PFSK-1 (cell line): ENCODE data around the gene EPHA6.

Experiments used
- FOXP2 ChIP-seq: optimal IDR thresholded peaks from 2 replicates; pipeline ENCODE3; 2011; ENCODE audit warnings: borderline replicate concordance, control low read depth, inconsistent platforms; ENCODE audit not compliant: insufficient read depth; ENCODE audit errors: extremely low read length, extremely low read depth
- POLR2AphosphoS5 ChIP-seq: IDR thresholded peaks from 2 replicates; pipeline ENCODE4 v1.6.1; 2012; ENCODE audit warnings: low read depth, mild to moderate bottlenecking, control low read depth, low read length, moderate library complexity
- REST ChIP-seq, 2 experiments: IDR thresholded peaks; 2 replicates each; pipeline versions ENCODE4 v1.6.1 to v1.8.0; 2011 to 2012; ENCODE audit warnings: low read depth in 2 of 2, low read length in 2 of 2, control low read depth in 1 of 2, inconsistent platforms in 1 of 2, mild to moderate bottlenecking in 1 of 2, moderate library complexity in 1 of 2; ENCODE audit not compliant: insufficient read depth in 1 of 2
- SIN3A ChIP-seq: IDR thresholded peaks from 2 replicates; pipeline ENCODE4 v1.6.1; 2012; ENCODE audit warnings: mild to moderate bottlenecking, low read length, moderate library complexity, borderline replicate concordance; ENCODE audit not compliant: insufficient read depth
- TAF1 ChIP-seq: IDR thresholded peaks from 2 replicates; pipeline ENCODE4 v1.6.1; 2012; ENCODE audit warnings: low read length, control low read depth, borderline replicate concordance; ENCODE audit not compliant: insufficient read depth

Gene EPHA6

DNA sequence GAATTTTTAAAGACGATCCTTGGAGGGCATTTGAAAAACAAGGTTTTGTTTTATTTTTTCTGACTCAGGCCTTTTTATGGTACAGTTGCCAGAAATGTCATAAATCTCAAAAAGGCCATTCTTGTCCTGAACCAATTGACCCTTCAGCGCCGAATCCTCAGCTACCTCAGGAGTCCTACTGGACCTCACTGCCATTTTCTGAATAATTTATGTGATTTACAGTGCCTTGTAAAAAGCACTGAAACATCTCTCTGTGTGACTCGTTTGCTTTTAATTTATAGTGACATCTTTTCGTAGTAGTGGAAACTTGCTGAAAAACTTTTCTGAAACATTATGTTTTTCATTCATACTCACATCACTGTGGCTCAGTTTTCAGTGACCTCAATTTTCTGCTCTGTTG, 878.0 kb downstream of the EPHA6 start:
- TF ChIP-seq POLR2AphosphoS5 (no peak), SIN3A (no peak), TAF1 (no peak), FOXP2 (no peak), REST (IDR thresholded peaks at IDR 0.05; ENCODE audit: insufficient read depth in 1 of 2, low read depth in 2 of 2, low read length in 2 of 2) (no peak)

DNA sequence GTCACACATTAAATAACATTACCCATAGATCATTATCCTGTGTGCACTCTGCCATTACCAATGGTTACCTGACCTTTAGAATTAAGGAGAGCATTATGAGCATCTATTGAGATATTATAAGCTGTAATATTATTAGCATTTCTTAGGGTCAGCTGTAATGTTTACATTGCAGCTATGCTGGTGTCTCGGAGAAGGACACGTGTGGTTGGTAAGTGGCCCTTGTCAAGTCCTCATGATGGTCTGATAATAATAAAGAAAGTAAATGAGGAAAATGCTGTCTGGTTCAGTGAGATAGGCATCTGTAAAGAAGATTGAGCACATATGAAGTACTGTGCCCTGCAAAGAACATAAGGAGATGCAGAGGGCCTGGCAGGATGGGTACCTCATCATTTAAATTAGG, 878.4 kb downstream of the EPHA6 start:
- TF ChIP-seq FOXP2 (no peak), POLR2AphosphoS5 (no peak), REST (IDR thresholded peaks at IDR 0.05; ENCODE audit: insufficient read depth in 1 of 2, low read depth in 2 of 2, low read length in 2 of 2) (no peak), SIN3A (no peak), TAF1 (no peak)

- TF ChIP-seq REST (IDR thresholded peaks at IDR 0.05; ENCODE audit: insufficient read depth in 1 of 2, low read depth in 2 of 2, low read length in 2 of 2) (no peak), FOXP2 (no peak), TAF1 (no peak), POLR2AphosphoS5 (no peak), SIN3A (no peak)
These were observed 880.5 kb downstream of the EPHA6 start for GRCh38 chr3:97694876-97695275.

DNA sequence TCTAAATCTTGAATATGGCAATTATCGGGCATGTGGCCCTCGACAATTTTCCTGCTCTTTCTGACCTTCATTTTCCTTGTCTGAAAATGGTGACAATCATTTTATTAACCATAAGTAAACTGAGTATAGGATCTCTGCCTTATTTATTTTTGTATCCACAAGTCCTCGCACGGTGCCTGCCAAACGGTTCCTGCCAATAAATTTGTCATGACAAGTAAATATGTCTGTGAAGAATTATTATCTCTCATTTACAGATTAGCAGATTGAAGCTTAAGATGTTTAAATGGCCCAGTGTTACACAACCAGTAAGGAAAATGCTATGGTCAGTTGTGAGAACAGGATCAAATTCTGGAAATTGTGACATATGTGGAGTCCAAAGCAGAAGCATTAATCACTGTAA, 884.3 kb downstream of the EPHA6 start:
- TF ChIP-seq REST (IDR thresholded peaks at IDR 0.05; ENCODE audit: insufficient read depth in 1 of 2, low read depth in 2 of 2, low read length in 2 of 2) (no peak), SIN3A (no peak), TAF1 (no peak), FOXP2 (no peak), POLR2AphosphoS5 (no peak)

GRCh38 chr3:97699889-97700288, 885.5 kb downstream of the EPHA6 start:
- TF ChIP-seq SIN3A (no peak), POLR2AphosphoS5 (no peak)
